SU-DHL-6 (cell line): Measurements from ENCODE around the gene MCRIP2.
A peak's percentile ranks its signal among the peaks of the same experiment; 100 is the strongest.

Experiments used
- H2AFZ ChIP-seq: fragments of 200-600 bp; sonication (generic); 2 replicates; pipeline ENCODE4 v1.6.1; 2014; ENCODE audit warnings: low read depth, mild to moderate bottlenecking, moderate library complexity, mixed read lengths, antibody characterized with exemption, low read length; ENCODE audit not compliant: severe bottlenecking
- H3F3A ChIP-seq: fragments of 200-600 bp; shearing (Covaris generic); 2 replicates; pipeline ENCODE4 v1.6.0; 2016; ENCODE audit warnings: antibody characterized with exemption, mild to moderate bottlenecking; ENCODE audit not compliant: insufficient read depth
- H3K27ac ChIP-seq: fragments of 200-600 bp; sonication (generic); 2 replicates; pipeline ENCODE4 v1.5.1; 2016; ENCODE audit warnings: low read depth, mild to moderate bottlenecking, low read length, moderate library complexity, mixed read lengths
- H3K27me3 ChIP-seq: fragments of 200-600 bp; sonication (generic), shearing (Covaris generic); 2 replicates; pipeline ENCODE4 v1.6.0; 2014; ENCODE audit warnings: mild to moderate bottlenecking, low read length
- H3K36me3 ChIP-seq: fragments of 200-600 bp; sonication (generic); 2 replicates; pipeline ENCODE4 v1.6.1; 2014; ENCODE audit warnings: mild to moderate bottlenecking, low read length, mixed read lengths
- H3K4me2 ChIP-seq: fragments of 300-600, 200-600 bp; shearing (Covaris generic), sonication (generic); 2 replicates; pipeline ENCODE4 v1.6.0; 2014; ENCODE audit warnings: low read length, low read depth, mild to moderate bottlenecking; ENCODE audit not compliant: poor library complexity, severe bottlenecking
- H3K4me3 ChIP-seq: fragments of 200-600 bp; sonication (generic); 2 replicates; pipeline ENCODE4 v1.5.1; 2014; ENCODE audit warnings: antibody characterized with exemption, low read length, mild to moderate bottlenecking, mixed read lengths; ENCODE audit not compliant: insufficient read depth, poor library complexity, severe bottlenecking
- H3K79me2 ChIP-seq: fragments of 200-600 bp; sonication (generic); 2 replicates; pipeline ENCODE4 v1.6.1; 2014; ENCODE audit warnings: mild to moderate bottlenecking, low read length, moderate library complexity; ENCODE audit not compliant: insufficient read depth
- H3K9ac ChIP-seq: fragments of 200-600 bp; sonication (generic); 2 replicates; pipeline ENCODE4 v1.7.0; 2014; ENCODE audit warnings: mild to moderate bottlenecking, low read length
- H3K9me2 ChIP-seq: fragments of 200-600 bp; sonication (generic); replicated peaks from 2 replicates; pipeline ENCODE4 v1.6.1; 2014; ENCODE audit warnings: low read length; ENCODE audit not compliant: insufficient read depth
- H3K9me3 ChIP-seq: fragments of 200-600 bp; sonication (generic); 2 replicates; pipeline ENCODE4 v1.6.1; 2014; ENCODE audit warnings: low read length, mixed read lengths; ENCODE audit not compliant: insufficient read depth
- H4K20me1 ChIP-seq: fragments of 200-600 bp; sonication (generic); 2 replicates; pipeline ENCODE4 v1.6.1; 2014; ENCODE audit warnings: low read depth, mild to moderate bottlenecking, antibody characterized with exemption, low read length, moderate library complexity, mixed read lengths
- EZH2phosphoT487 ChIP-seq: fragments of 200-600 bp; sonication (generic), shearing (Covaris generic); conservative IDR thresholded peaks from 2 replicates; pipeline ENCODE4 v1.6.1; 2018; ENCODE audit warnings: mild to moderate bottlenecking, antibody characterized with exemption, low read length, moderate library complexity, mixed read lengths
- TF ChIP-seq, protein P1 (sequence below): fragments of 200-600 bp; sonication (generic); IDR thresholded peaks from one replicate; pipeline ENCODE4 v1.5.1; 2017; ENCODE audit warnings: antibody characterized with exemption, mild to moderate bottlenecking, low read length, moderate library complexity; ENCODE audit not compliant: insufficient read depth, poor library complexity, severe bottlenecking

MCRIP2 gene

DNA sequence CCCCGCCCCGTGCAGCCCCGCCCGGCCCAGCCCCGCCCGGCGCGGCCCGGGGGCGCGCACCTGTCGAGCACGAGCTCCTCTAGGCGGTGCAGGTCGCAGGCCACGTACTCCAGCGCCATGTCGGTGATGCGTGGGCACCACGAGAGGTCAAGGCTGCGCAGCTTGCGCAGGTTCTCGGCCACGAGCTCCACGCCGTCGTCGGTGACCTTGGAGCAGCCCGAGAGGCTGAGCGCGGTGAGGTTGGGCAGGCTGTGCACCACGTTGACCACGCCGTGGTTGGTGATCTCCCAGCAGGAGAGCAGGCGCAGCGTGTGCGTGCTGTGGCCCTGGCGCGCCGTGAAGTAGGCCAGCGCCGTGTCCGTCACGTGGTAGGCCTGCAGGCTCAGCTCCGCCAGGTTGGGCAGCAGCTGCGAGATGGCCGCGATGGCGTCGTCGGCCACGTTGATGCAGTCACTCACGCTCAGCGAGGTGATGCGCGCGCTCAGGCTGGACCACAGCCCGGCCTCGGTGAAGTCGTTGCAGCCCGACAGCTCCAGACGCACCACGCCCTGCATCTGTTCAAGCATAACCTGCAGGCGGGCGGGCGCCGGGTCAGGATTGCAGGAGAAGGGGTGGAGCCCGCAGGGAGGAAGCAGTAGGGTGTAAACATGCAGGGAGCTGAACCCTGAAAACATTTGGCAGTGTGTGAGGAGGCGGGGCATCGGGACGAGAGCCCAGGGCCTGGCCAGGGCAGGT lies 53.9 kb downstream of the MCRIP2 start:
- H3K79me2 ChIP-seq = no peaks in the 10 kb centered on the region
- TF ChIP-seq EZH2phosphoT487 = no peak
- TF ChIP-seq, protein P1, sequence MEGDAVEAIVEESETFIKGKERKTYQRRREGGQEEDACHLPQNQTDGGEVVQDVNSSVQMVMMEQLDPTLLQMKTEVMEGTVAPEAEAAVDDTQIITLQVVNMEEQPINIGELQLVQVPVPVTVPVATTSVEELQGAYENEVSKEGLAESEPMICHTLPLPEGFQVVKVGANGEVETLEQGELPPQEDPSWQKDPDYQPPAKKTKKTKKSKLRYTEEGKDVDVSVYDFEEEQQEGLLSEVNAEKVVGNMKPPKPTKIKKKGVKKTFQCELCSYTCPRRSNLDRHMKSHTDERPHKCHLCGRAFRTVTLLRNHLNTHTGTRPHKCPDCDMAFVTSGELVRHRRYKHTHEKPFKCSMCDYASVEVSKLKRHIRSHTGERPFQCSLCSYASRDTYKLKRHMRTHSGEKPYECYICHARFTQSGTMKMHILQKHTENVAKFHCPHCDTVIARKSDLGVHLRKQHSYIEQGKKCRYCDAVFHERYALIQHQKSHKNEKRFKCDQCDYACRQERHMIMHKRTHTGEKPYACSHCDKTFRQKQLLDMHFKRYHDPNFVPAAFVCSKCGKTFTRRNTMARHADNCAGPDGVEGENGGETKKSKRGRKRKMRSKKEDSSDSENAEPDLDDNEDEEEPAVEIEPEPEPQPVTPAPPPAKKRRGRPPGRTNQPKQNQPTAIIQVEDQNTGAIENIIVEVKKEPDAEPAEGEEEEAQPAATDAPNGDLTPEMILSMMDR = no peak
- peak overlapping the region; percentile 41 for H3K4me2 ChIP-seq
- no peaks in the 10 kb centered on the region for H3K27me3 ChIP-seq
- no peaks in the 10 kb centered on the region for H3K9me2 ChIP-seq
- H3K9ac ChIP-seq = no peak overlapping the region
- no peak overlapping the region for H3K4me3 ChIP-seq
- no peaks in the 10 kb centered on the region for H3K9me3 ChIP-seq
- H3F3A ChIP-seq = 0 out of 2 replicates have a peak, but pooled peaks cover 3% of the 10 kb centered on the region
- no peak overlapping the region for H3K27ac ChIP-seq
- H3K36me3 ChIP-seq = no peaks in the 10 kb centered on the region
- H2AFZ ChIP-seq = no peak overlapping the region
- no peaks in the 10 kb centered on the region for H4K20me1 ChIP-seq
